HepG2 (cell line): ENCODE results near the gene CXorf65. TPM values are rescaled to one million over a fixed set of nuclear protein-coding genes. Genes with fewer than 3 reads are reported as not detected.

ENCODE experiments used
- CREM ChIP-seq, 2 experiments: sonication (generic) in 1 of 2; formaldehyde crosslinking in 1 of 2; IDR thresholded peaks; 2 replicates each; pipeline versions ENCODE4 v1.4.0 to v1.6.1; 2016 to 2020; ENCODE audit warnings: antibody characterized with exemption in 1 of 2, mild to moderate bottlenecking in 1 of 2, missing genetic modification reagents in 1 of 2
- FOXM1 ChIP-seq: sonication (generic); formaldehyde crosslinking; IDR thresholded peaks from 2 replicates; pipeline ENCODE4 v1.5.0; 2020; ENCODE audit warnings: missing genetic modification reagents
- FOXP1 ChIP-seq, 2 experiments: fragments of 450-650 bp in 1 of 2; IDR thresholded peaks; 2 replicates each; pipeline ENCODE4 v1.6.1; 2017 to 2018; ENCODE audit warnings: antibody characterized with exemption in 1 of 2
- GATA4 ChIP-seq: sonication (generic); IDR thresholded peaks from 2 replicates; pipeline ENCODE4 v1.6.1; 2016; ENCODE audit warnings: antibody characterized with exemption, low read depth, borderline replicate concordance
- KDM2A ChIP-seq: sonication (generic); formaldehyde crosslinking; IDR thresholded peaks from 2 replicates; pipeline ENCODE4 v1.4.0; 2020; ENCODE audit warnings: low read depth, missing genetic modification reagents, borderline replicate concordance
- KMT2B ChIP-seq: IDR thresholded peaks from 2 replicates; pipeline ENCODE4 v1.6.1; 2016; ENCODE audit warnings: missing genetic modification reagents, missing compliant biosample characterization
- LRRFIP1 ChIP-seq: sonication (generic); formaldehyde crosslinking; conservative IDR thresholded peaks from 2 replicates; pipeline ENCODE4 v1.4.0; 2020; ENCODE audit warnings: missing genetic modification reagents
- MAFK ChIP-seq, 2 experiments: IDR thresholded peaks in 1 of 2; conservative IDR thresholded peaks in 1 of 2; 2 replicates each; pipeline ENCODE4 v1.6.1; 2011; ENCODE audit warnings: improper control_type of control experiment in 2 of 2, low read length in 2 of 2
- MIER2 ChIP-seq: IDR thresholded peaks from 2 replicates; pipeline ENCODE4 v1.6.1; 2016; ENCODE audit warnings: missing biosample characterization, missing genetic modification reagents
- MIXL1 ChIP-seq: IDR thresholded peaks from 2 replicates; pipeline ENCODE4 v1.6.1; 2016
- MTF2 ChIP-seq: sonication (generic); formaldehyde crosslinking; IDR thresholded peaks from 2 replicates; pipeline ENCODE4 v1.5.0; 2020; ENCODE audit warnings: missing genetic modification reagents, borderline replicate concordance
- PATZ1 ChIP-seq: sonication (generic); formaldehyde crosslinking; IDR thresholded peaks from 2 replicates; pipeline ENCODE4 v1.4.0; 2020; ENCODE audit warnings: missing genetic modification reagents
- RBM39 ChIP-seq: fragments of 200-400 bp; formaldehyde crosslinking; IDR thresholded peaks from one replicate; pipeline ENCODE4 v1.6.1; 2018; ENCODE audit warnings: antibody characterized with exemption, mild to moderate bottlenecking, low read depth, low read length; ENCODE audit not compliant: poor library complexity, severe bottlenecking
- TIGD3 ChIP-seq: sonication (generic); formaldehyde crosslinking; IDR thresholded peaks from 2 replicates; pipeline ENCODE4 v1.5.1; 2020; ENCODE audit warnings: mild to moderate bottlenecking, missing genetic modification reagents, borderline replicate concordance
- TP53 ChIP-seq: sonication (generic); formaldehyde crosslinking; conservative IDR thresholded peaks from 2 replicates; pipeline ENCODE4 v1.4.0; 2020; ENCODE audit warnings: missing genetic modification reagents
- ZBTB25 ChIP-seq: IDR thresholded peaks from 2 replicates; pipeline ENCODE4 v1.6.1; 2018; ENCODE audit warnings: missing genetic modification reagents
- ZNF121 ChIP-seq: sonication (generic); formaldehyde crosslinking; IDR thresholded peaks from 2 replicates; pipeline ENCODE4 v1.5.0; 2020; ENCODE audit warnings: mild to moderate bottlenecking, missing genetic modification reagents
- ZNF17 ChIP-seq: sonication (generic); formaldehyde crosslinking; IDR thresholded peaks from 2 replicates; pipeline ENCODE4 v1.5.0; 2020; ENCODE audit warnings: mild to moderate bottlenecking, missing genetic modification reagents
- ZNF777 ChIP-seq: sonication (generic); formaldehyde crosslinking; IDR thresholded peaks from 2 replicates; pipeline ENCODE4 v1.4.0; 2020; ENCODE audit warnings: missing genetic modification reagents
- ZSCAN9 ChIP-seq: IDR thresholded peaks from 2 replicates; pipeline ENCODE4 v1.6.1; 2016; ENCODE audit warnings: borderline replicate concordance
- polyA plus RNA-seq, 8 experiments: library from polyadenylated mRNA; depleted of rRNA in 3 of 8; stranded (reverse) in 7 of 8; unstranded in 1 of 8; fragments of >200 nt; fragmentation: Illumina TruSeq in 4 of 8; extraction: Trizol in 4 of 8; gene quantifications; 2 replicates each; pipeline versions ENCODE4 v1.2.1 to v1.2.3, GENCODE V29; 2011 to 2016; ENCODE audit warnings: low read depth in 4 of 8, missing spikeins in 1 of 8, mixed read lengths in 1 of 8; ENCODE audit not compliant: insufficient read depth in 1 of 8
- total RNA-seq, 5 experiments: library from RNA; depleted of rRNA; stranded (reverse); fragments of >200 nt; fragmentation: Illumina TruSeq; extraction: Trizol; gene quantifications; 2 replicates each; pipeline ENCODE4 v1.2.3, GENCODE V29; 2016; ENCODE audit warnings: low read depth in 1 of 5
- TF ChIP-seq, protein P1 (sequence below): sonication (generic); formaldehyde crosslinking; IDR thresholded peaks from 2 replicates; pipeline ENCODE4 v1.8.0; 2022; ENCODE audit warnings: mild to moderate bottlenecking, missing genetic modification reagents, moderate library complexity

The CXorf65 gene
- total and polyA plus RNA-seq, 2 of the 13 experiments (the other 11 are each of a cell fraction or from before 2014, with no cell fraction given), result not detected

- TF ChIP-seq RBM39, result peak; percentile 51
- TF ChIP-seq TP53 (CRISPR knock-in tag), result no peak
- no peak for TF ChIP-seq ZNF17 (CRISPR knock-in tag)
- TF ChIP-seq ZNF121 (CRISPR knock-in tag), result no peak
- no peak for TF ChIP-seq FOXM1 (CRISPR knock-in tag)
- TF ChIP-seq ZBTB25 (CRISPR knock-in tag), result 0 out of 2 replicates have a peak, but pooled peaks have one; percentile 25
- TF ChIP-seq, protein P1, sequence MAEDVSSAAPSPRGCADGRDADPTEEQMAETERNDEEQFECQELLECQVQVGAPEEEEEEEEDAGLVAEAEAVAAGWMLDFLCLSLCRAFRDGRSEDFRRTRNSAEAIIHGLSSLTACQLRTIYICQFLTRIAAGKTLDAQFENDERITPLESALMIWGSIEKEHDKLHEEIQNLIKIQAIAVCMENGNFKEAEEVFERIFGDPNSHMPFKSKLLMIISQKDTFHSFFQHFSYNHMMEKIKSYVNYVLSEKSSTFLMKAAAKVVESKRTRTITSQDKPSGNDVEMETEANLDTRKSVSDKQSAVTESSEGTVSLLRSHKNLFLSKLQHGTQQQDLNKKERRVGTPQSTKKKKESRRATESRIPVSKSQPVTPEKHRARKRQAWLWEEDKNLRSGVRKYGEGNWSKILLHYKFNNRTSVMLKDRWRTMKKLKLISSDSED, result no peak
- TF ChIP-seq KDM2A, result peak; percentile 33; the same call in 1 of the 2 replicates
- no peak for TF ChIP-seq MIER2
- no peak; the same call in 1 of the 2 replicates for TF ChIP-seq ZSCAN9 (CRISPR knock-in tag)
- TF ChIP-seq MTF2 (CRISPR knock-in tag), result no peak; the same call in 1 of the 2 replicates
- TF ChIP-seq PATZ1 (CRISPR knock-in tag), result peak; percentile 58
- no peak for TF ChIP-seq TIGD3
- TF ChIP-seq KMT2B, result peak; percentile 71
- TF ChIP-seq MAFK (conservative IDR thresholded peaks at IDR 0.05 in 1 of 2, IDR thresholded peaks at IDR 0.05 in 1 of 2; ENCODE audit: low read length in 2 of 2), result no peak
- no peak for TF ChIP-seq ZNF777 (CRISPR knock-in tag)
- no peak for TF ChIP-seq LRRFIP1 (CRISPR knock-in tag)
- 0 out of 2 replicates have a peak, but pooled peaks have one; percentile 61 for TF ChIP-seq GATA4
- no peak for TF ChIP-seq FOXP1 (IDR thresholded peaks at IDR 0.05)
- 0 out of 2 replicates have a peak, but pooled peaks have one; percentile 11 for TF ChIP-seq FOXP1 (CRISPR knock-in tag; IDR thresholded peaks at IDR 0.05)
- peak; percentile 37; the same call in 1 of the 2 replicates for TF ChIP-seq MIXL1 (CRISPR knock-in tag)
- TF ChIP-seq CREM (IDR thresholded peaks at IDR 0.05), result peak; percentile 56
- no peak for TF ChIP-seq CREM (CRISPR knock-in tag; IDR thresholded peaks at IDR 0.05)
These were observed 38.3 kb downstream of the CXorf65 start, which contains the start of gene SNX12 (continued) for GRCh38 chrX:71068044-71068918.
